ENCODE data around the gene BLCAP.
A peak's percentile ranks its signal among the peaks of the same experiment; 100 is the strongest.

The BLCAP gene

DNA sequence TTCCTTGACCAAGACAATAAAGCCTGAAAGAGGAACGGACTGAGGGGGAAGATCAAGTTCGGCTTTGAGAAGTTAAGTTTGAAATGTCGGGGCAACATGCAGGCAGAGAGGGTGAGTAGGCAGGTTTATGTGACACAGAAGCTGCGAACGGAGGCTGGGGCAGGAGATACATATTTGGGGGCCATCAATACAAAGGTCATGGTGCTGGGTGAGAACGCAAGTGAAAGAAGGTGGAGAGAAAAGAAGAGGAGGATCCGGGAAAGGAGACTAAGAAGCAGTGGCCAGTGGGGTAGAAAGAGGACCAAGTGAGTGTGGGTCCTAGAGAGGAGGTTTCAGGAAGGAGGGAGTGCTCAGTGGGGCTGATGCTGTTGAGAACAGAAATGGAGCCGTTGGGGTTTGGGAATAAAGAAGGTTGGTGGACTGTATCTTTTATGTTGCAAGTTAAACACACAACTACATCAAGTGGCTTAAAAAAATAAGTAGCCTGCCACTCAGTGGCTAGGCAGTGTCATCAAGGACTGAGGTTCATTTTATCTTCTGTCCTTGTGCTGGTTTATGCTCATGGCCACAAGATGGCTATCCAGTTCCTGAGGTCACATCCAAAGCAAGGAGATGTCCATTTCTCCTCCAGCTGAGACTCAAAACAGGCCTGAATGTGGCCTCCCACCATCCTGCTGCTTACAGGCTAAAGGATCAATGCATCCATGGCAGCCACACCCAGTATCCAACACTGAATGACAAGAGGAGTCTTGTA, 1.7 kb upstream of the BLCAP start:
- peak; percentile 21 for DNase-seq

DNA sequence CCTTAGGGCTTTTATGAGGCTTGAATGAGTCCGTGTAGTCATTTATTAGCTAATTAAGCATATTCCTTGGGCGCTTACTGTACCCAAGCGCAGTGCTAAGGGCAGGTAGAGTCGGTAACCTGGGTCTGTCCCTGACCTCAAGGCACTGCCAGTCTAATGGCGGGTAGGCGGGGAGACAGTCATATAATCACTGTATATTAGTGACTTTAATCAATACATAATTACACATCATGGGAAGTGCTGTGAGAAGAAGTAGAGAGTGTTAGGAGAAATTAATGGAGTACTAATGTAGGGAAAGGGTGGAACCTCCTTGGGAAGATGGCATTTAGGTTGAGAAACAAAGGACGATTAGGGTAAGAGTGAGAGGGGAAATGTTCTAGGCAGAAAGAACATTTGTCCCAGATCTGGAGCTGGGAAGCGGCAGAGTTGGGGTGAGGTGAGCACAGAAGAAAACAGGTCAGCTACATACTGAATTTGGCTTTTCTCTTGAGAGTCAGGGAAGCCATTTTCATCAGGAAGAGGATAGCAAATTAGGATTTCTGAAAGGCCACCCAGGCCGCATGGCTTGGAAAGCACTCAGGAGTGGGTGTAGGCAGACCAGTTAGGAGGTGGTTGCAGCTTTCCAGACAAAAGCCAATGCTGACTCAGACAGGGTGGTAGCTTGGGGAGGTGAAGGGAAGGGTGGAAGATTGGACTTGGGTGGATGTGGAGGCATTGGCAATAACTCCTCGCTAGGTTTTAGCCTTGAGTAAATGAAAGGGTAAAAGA, 954 bp upstream of the BLCAP start:
- peak; percentile 32 for DNase-seq

DNA sequence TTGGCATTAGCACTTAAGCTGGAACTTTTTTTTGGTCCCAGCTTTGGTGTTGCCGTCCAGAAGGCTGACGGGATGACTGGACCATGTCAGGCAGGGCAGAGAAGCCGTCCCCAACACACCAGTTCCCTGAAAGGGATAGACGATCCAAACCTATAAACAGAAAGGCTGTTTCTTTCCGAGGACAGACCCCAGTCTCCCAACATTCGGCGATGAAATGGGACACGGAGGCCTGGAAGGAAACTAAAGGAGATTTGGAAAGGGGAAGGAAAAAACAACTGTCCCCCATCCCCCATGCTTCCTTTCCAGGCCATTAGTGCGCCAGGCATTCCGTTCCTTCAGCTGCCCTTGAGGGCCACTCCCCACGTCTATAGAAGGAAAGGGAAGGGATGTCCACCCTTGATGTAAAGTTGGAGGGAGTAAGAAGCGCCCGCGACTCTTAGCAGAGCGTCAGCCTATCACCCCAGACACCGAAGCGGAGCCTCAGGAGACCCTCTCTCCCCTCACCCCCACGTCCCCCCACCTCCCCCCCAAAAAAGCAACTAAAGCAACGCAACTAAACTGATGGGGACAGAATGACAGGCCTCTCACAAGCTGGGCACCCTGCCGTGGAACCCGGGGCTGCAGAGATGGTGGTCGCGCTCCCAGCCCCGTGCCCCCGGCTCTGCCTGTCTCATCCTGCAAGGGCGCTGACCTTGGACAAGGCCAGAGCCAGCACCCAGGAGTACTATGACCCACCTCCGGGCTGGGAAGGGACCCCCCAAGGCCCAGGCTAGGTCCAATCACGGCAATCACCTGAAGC, 638 bp downstream of the BLCAP start:
- no peak for DNase-seq

DNA sequence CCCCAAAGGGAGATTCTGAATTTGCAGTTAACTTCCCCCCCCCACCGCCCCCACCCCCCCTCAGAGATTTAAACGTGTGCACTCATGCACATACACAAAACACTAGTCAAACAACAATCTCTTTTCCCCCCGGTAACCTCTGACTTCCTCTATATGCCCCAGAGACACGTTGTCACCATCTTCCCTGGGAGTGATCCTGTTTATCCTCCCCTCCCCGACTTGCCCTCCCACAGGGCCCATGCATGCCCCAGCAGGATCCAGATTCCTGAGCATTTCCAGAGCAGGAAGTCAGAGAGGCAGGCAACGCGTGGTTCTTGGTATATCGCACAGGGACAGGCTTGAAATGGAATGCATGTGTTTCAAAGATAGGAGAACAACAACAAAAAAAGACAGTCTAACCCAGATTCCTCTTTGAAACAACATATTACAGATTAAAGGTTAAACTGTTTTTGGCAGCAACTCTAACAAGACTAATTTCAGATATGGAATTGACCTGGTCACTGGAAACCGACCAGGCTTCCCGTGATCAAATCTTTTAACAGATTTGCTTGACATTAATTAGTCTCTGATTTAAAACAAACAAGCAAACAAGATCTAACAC, 1.3 kb downstream of the BLCAP start:
- DNase-seq, result peak; percentile 66

DNA sequence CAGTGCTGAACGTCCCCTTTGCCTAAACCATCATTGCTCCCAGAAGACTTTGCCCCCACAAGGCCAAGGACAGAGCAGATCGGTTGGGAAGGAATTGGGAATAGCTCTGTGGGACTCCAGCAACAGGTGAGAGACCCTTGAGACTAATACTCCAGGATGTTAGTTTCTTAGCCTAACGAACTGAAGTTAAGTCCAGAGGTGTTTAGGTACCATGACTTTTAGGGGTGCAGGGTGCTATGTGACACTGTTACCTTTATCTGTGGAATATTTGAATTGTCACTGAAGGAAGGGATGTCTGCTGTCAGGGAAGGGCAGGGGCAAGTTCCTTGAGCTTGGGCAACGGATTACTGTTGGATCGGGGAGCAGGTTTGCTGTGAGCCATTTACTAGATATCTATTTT, 1.9 kb downstream of the BLCAP start:
- no peak for DNase-seq

DNA sequence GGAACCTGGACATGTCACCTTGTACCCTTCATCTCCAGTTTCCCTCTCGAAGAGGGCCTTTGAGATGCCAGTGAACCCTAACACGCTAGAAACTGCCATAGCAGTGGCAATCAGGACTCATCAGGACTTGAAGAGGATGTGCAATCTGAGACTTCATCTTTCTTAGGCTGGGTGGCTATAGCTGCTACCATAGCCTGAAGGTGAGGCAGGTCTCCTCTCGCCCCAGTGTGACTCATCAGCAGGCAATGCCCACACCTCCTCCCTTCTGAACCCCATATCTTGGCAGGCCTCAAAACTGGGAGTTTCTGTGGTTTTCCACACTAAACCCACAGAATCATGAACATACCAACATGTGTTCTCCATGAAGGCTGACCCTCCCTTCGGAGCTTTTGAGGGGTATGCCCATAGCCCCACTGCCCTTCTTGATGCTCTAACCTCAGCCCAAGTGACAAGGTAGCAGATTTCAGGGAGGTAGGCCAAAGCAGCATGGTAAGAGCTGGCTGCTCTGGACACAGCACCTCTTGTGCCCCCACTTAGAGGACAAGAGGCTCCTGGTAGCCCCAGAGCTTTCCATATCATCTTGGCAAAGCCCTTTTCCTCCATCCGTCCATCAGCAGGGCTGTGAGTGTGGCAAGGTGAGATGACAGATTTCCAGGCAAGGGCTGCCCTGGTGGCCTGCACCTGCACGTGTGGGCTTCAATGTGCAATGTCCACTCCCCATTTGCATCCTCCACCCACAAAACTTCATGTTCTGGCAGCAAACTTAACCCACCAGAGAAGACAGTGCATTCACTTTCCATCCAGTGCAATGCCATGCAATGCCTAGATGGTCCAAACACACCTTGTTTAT, 2.6 kb downstream of the BLCAP start:
- peak; percentile 63 for DNase-seq

DNA sequence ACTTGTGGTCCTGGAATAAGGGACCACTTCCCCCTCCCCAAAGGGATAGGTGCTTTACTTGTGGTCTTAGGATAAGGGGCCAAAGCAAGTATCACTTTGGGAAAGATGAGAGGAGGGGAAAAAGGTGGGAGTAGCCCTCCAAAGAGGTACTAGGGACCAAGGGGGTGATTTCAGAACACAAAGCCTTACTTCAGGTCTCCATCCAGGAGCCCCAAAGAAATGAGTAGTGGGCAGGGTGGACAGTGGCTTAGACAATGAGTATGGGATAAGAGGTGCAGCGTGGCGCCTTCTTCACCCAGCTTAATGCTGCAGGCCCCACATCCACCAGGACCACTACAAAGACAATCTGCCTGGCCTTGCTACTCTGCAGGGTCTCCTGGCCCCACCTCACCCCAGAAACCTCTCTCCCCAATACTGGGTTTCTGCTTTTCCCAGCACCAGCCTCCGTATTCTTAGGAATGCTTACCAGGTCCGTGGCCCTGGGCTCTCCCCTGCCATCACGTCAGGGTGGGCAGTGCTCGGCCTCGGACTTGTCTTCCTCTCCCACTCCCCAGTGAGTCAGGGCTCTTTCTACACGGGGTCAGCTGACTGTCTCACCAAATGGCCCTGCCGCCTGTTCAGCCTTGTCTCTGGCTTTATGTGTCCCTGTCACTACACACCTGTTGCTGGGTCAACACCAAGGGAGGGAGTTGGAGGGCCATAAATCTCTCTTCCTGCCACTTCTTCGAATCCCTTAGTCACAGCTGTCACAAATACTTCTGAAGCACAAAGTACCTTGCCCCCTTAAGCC, 3.6 kb downstream of the BLCAP start:
- DNase-seq, result no peak

DNA sequence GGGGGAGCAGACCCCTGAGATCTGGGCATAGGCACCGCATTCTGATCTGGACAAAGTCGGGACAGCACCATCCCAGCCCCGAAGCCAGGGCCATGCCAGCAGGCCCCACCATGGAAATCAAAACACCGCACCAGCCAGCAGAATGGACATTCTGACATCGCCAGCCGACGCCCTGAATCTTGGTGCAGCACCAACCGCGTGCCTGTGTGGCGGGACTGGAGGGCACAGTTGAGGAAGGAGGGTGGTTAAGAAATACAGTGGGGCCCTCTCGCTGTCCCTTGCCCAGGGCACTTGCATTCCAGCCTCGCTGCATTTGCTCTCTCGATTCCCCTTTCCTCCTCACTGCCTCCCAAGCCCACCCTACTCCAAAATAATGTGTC, 4.7 kb downstream of the BLCAP start:
- no peak for DNase-seq

DNA sequence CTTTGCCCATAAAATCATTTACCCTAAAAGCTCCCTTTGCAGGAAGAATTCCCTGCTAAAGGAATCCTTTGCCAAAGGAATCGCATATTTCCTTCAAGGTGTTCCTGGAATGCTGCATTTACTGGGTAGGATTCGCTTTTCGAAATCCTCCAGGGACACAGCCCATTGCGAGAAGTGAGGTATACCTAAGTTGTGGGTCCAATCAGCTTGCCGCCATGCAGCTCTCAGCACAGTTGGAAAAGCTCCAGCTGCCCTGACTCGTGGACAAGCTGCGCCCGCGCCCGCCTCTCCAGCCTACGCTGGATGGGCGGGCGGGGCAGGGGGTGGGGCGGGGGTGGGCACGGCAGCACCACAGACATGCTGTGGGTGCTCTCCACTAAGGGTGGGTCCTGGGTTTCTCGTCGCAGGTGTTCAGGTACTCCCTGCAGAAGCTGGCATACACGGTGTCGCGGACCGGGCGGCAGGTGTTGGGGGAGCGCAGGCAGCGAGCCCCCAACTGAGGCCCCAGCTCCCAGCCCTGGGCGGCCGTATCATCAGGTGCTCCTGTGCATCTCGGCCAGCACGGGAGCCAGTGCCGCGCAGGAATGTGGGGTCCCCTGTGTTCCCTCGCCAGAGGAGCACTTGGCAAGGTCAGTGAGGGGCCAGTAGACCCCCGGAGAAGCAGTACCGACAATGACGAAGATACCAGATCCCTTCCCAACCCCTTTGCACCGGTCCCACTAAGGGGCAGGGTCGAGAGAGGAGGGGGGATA, 5.2 kb downstream of the BLCAP start:
- DNase-seq, result peak; percentile 55

DNA sequence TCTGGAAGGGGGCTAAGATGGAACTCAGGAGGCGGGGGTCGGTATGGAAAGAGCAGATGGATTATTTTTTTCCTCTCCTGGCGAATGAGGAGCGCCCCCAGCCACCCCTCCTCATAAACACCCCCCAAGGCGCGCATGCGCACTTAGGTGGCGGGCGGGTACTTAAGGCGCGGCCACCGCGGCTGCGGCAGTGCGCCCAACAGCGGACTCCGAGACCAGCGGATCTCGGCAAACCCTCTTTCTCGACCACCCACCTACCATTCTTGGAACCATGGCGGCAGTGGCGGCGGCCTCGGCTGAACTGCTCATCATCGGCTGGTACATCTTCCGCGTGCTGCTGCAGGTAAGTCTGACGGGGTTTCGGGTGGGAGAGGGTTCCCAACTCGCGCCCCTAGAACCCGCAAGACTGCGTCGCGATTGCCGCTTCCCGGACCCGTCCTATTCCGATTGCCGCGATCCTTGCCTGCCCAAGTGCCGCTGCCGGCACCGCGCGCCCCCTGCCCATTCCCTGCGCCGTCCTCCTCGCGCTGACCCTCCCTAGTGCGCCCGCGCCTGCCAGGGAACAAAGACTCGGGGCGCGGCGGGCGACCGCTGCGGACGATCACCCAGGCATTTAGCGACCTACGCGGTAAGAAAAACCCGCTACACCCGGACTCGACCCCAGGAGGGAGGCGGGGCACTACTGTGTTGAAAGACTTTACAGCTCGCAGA, 6.5 kb downstream of the BLCAP start, which contains the start of gene NNAT:
Gene NNAT, plus strand, starts transcription at position 190 of the 711 bp plus-strand sequence. Its CDS starts 82 bp downstream, at position 272.
- DNase-seq, result no peak

DNA sequence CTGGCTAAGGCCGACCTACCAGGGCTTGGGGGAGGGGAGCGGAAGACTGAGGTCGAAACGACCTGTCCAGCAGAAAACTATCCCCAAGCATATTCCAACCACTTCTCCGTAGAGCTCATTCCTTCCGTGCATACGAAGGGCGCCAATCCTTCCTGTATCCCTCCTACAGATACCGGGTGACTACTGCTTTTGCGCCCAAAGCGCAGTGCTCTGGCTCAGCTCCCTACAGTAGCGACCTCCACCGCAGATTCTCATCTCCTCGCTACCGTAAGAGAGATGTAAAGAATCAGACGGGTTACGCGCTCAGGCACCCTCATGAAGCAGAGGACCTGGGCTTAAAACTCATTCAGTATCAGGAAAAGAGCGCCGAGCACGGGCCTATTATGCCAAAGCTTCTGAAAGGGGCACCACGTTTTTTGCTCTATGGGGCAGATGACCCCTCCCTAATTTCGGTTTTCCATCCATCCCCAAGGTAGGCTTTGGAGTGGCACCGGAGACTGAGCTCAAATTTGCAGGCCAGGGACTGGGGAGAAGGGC, 7.2 kb downstream of the BLCAP start:
- no peak for DNase-seq

DNA sequence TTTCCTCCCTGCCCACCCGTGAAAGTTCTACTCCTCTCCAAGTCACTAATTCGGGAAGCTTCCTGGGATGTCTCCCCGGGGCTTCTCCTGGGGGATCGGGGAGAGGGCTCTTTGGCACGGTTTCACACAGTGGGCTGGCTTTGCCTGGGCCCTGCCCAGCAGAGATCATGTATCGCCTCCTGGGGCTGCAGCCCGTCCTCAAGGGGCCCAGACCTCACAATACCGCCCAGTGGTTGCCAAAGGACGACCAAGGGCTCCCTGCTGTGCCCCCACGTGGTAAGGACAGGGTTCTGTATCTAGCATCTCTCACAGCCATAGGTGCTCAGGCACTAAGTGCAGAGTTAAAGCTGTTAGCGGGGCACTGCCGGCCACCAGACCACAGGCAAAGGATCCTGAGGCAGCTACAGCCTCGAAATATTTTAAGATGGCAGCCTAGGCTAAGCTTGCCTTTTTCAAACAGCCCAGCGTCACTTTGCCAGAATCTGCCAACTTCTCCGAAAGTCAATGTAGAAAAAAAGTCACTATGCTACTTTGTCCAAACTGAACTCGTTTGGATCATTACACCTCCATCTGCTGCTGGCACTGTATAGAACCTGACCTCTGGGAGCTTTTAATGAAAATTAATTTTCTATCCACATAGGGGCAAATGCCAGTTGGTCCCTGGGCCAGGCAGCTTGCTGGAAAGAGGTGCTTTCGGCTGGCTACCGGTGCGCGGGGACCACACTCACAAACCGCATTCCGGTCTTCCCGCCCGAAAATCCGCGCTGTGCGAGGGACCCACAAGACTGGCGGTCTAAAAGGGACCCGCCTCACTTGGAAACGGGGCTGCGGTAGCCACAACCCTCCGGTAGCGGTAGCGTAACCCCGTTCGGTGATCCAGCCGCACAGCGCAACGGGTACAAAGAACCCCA, 7.9 kb downstream of the BLCAP start:
- no peak for DNase-seq

DNA sequence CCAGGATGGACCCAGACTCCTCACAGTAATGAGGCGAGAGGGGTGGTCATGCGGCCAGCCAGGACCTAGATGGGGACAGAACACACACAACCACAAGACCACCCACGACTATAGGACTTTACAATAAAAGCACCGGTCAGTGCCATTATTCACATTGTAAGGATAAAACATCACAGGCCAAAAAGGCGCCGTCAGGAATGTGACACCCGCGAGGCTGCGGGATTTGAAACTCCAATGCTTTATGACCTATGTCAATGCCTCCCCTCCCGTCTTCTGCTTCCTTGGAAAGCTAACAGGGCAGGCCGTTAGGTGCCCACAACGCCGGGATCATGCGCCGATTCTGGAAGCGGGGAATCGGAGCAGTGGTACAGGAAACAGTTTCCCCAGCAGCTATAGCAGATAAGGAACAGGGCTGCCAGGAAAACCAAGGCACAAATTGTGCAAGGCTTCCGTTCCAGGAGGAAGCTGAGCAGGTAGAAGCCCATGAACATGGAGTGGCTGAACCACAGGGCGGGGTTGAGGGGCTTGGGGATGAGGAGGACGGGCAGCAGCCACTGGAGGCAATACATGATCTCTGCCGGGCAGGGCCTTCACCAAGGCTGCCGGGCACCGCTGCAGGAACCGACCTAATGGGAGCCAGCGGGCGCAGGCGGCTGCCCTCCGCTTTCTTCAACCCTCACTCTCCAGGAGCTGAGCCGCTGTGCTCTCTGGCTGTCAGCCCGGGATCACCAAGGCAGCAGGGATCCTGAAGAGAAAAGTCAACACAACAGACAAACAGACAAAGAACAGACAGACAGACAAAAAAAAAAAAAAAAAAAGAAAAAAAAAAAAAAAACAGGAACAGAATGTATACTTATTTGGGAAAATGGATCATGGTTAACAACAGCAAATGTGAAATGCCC, 8.8 kb downstream of the BLCAP start:
- DNase-seq, result no peak

DNA sequence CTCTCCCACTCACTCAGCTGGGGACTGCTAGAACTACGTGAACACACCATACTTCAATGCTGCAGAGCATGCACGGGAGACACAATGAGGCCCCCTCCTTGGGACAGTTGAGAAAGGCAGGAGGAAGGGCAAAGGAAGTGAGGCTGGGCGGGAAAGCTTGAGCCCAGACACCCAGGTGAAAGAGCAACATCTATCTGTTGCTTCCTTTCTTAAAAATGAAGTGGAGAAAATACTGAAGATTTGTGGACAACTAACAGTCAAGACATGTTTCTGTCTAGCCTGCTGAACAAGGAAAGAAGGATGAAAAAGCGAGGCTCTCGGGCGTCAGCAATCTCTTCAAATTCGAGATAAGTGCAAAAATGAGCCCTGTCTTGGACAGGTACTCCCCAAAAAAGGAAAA, 9.6 kb downstream of the BLCAP start:
- DNase-seq, result no peak

DNA sequence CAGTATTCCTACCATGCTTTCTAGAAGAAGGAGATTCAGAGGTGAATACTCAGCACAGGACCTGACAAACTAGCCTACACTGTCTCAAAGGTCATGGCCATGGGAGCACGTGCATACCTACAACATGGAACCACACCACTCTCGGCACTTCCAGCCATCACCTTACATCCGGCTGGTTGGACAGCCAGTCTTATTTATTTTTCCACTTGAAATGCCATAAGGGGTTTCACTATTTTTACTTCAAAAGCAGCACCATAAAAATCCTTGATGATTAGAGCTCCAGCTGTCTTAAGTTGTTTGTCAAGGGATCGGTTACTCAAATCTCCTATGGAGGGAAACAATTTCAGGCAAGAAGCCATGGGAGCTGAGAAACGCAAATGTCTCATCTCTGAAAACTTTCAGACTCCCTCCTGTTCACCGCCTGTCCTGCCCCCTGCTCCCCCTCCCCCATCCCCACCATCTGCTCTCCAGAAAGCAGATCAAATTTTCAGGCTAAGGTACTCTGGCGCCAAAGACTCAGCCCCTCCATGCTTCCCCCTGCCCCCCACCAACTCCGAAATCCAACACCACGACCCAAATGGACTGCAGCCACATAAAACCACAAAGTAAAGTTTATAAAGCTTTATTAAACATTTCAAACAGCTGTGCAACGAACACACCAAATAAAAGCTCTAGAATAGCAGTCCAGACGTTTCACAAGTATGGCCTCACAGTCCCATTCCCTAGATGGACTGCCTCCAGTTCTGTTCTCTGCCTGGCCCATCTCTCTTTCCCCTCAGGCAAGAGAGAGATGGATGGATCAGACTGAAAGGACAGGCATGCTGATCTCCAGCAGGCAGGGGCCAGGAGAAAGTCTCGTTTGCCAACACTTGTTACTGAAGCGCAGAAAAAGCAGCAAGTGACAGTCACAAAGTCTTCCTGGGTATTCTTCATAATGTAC, 10.6 kb downstream of the BLCAP start:
- DNase-seq, result no peak

DNA sequence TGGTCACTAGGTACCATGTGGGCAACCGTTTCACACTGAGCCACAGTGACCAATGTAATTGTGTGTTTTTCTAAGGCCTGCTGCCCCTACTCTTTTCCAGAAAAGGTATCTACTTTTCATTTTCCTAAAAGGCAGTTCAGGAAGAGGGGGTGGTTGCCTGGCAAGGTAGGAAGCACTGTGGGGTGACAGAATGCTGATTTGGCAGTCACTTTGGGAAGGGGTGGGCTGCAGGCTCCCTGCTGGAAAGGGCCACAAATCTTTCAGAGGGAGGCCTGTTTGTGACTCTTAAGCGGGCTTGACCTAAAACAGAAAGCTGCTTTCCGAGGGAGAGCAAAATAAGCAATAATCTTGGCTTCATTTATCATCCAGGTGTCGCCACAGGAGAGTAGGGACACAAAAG, 11.8 kb downstream of the BLCAP start:
- DNase-seq, result no peak

Data from hematopoietic multipotent progenitor cell treated with erythropoietin and hydrocortisone succinate and interleukin-3 and kit ligand, for 8 days (in vitro differentiated cells).